Activated naive CD8-positive, alpha-beta T cell treated with anti-CD3 and anti-CD28 coated beads for 36 hours (primary cell): ENCODE data around the gene SEMA3D. TPM values are rescaled to one million over a fixed set of nuclear protein-coding genes. Genes with fewer than 3 reads are reported as not detected.

Source experiments
- DNase-seq: peaks from one replicate; pipeline ENCODE4 v3.0.0; 2021
- H3K27ac Mint-ChIP-seq: one replicate; pipeline ENCODE4 v1.8.0; 2022; ENCODE audit warnings: mild to moderate bottlenecking, moderate library complexity, mixed read lengths
- H3K27me3 Mint-ChIP-seq: one replicate; pipeline ENCODE4 v1.8.0; 2022; ENCODE audit warnings: mild to moderate bottlenecking, mixed read lengths
- H3K36me3 Mint-ChIP-seq: one replicate; pipeline ENCODE4 v1.8.0; 2021; ENCODE audit warnings: mild to moderate bottlenecking, mixed read lengths
- H3K4me1 Mint-ChIP-seq: one replicate; pipeline ENCODE4 v1.8.0; 2021; ENCODE audit warnings: mixed read lengths
- H3K4me3 Mint-ChIP-seq: one replicate; pipeline ENCODE4 v1.8.0; 2022; ENCODE audit warnings: mild to moderate bottlenecking, moderate library complexity, mixed read lengths
- H3K9me3 Mint-ChIP-seq: one replicate; pipeline ENCODE4 v1.8.0; 2022; ENCODE audit warnings: mixed read lengths
- total RNA-seq, 2 experiments: library from RNA; stranded (reverse); gene quantifications; one replicate each; pipeline ENCODE4 v1.2.3, GENCODE V29; 2021

SEMA3D gene
- total RNA-seq, 2 experiments from 2014 or later = not detected

DNA sequence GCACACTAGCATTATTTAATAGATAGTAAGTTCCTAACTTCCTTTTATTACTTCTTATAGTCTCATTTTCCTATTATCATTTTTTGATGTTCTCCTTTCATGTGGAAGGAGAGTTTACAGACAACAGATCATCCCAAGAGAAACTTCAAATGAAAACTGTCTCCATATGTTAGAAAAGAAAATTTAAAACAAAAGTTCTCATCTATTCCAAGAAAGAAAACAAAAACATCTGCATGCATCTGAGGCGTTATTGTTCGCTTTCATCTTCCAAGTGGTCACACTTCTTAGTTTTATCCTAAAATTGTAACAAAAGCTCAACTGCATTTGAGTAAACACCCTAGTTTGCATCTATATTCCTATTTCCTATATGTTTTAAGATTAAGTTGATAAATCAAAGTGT lies 126.2 kb downstream of the SEMA3D start:
- Mint-ChIP-seq H3K27ac (no peak overlapping the region), H3K9me3 (no peaks in the 10 kb centered on the region), H3K27me3 (no peaks in the 10 kb centered on the region), H3K4me3 (no peak overlapping the region), H3K36me3 (no peaks in the 10 kb centered on the region), H3K4me1 (no peaks in the 10 kb centered on the region)
- DNase-seq = no peak

DNA sequence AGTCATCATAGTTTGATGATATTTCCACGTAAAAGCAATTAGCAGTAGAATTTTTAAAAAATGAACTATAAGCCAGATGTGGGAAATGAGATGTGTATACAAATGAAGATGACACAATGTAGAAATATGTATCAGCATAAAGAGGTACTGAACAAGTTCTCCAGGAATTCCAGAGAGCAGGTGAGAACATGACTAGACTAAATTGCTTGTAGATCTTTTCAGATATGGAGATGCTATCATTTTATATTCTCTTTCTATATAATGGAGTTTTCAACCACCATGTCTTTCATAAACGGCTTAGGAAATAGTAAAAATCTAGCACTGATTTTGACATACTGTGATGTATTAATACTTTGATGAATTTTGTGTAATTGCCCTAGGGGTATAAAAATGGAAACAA lies 130.9 kb downstream of the SEMA3D start:
- H3K4me3 Mint-ChIP-seq = no peak overlapping the region
- no peaks in the 10 kb centered on the region for H3K9me3 Mint-ChIP-seq
- H3K4me1 Mint-ChIP-seq = no peaks in the 10 kb centered on the region
- no peak overlapping the region for H3K27ac Mint-ChIP-seq
- H3K27me3 Mint-ChIP-seq = peaks cover 5% of the 10 kb centered on the region
- DNase-seq = no peak
- H3K36me3 Mint-ChIP-seq = no peaks in the 10 kb centered on the region

DNA sequence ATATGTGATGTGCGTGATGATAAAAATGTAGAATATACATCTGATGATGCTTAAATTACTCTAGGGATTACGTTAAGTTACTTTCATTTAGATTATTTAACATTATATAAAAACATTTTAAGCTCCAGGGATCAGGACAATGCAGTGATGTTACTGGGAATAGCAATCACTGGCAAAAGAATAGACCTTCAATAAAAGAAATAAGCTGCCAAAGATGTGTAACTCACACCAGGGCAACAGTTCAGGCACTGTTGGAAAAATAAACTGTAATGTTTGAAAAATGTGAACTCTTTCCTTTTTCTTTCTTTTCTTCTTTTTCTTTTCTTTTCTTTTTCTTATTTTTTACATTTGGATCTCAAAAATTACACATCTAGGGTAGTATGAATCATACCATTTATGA lies 131.7 kb downstream of the SEMA3D start:
- no peaks in the 10 kb centered on the region for H3K4me1 Mint-ChIP-seq
- H3K36me3 Mint-ChIP-seq = no peaks in the 10 kb centered on the region
- no peak overlapping the region for H3K27ac Mint-ChIP-seq
- DNase-seq = no peak
- H3K27me3 Mint-ChIP-seq = peaks cover 5% of the 10 kb centered on the region
- no peaks in the 10 kb centered on the region for H3K9me3 Mint-ChIP-seq
- no peak overlapping the region for H3K4me3 Mint-ChIP-seq

DNA sequence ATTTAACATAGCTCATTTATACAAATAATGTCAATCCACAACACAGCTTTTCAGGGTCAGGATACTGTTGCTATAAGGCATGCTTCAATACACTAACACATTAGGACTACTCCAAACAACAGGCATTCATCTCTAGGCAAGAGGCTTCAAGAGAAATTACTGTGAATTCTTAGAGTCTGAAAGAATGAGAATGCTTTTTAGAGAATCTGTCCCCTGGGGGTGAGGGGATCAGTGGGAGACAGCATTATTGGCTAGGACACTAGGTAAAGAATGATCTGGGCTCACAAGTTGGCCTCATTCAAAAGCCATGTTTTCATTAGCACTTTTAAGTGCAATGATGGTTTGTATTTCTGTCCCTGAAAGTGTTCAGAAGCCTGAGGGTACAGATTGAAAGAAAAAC lies 132.6 kb downstream of the SEMA3D start:
- Mint-ChIP-seq H3K9me3 (no peaks in the 10 kb centered on the region), H3K36me3 (no peaks in the 10 kb centered on the region), H3K4me1 (no peaks in the 10 kb centered on the region), H3K27ac (no peak overlapping the region), H3K4me3 (no peak overlapping the region), H3K27me3 (peaks cover 5% of the 10 kb centered on the region)
- DNase-seq = no peak

DNA sequence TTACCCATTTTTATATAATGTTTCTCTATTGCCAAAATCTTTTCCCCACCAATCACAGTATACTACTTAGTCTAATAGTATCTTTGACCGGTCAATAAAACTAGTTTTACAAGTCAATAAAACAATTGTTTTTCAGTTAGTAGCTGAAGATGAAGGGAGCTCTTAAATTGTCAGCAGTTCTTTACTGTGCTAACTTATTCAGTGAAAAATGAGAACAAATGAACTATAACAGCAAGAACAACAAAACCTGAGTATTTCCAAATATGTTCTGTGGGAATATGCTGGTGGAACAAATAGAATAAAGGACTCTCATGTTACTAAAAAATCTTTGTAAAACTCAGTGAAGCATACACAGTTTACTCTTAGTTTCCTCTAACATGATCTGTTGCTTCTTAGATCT lies 134.0 kb downstream of the SEMA3D start:
- no peak overlapping the region for H3K4me3 Mint-ChIP-seq
- DNase-seq = no peak
- no peaks in the 10 kb centered on the region for H3K36me3 Mint-ChIP-seq
- no peaks in the 10 kb centered on the region for H3K4me1 Mint-ChIP-seq
- no peak overlapping the region for H3K27ac Mint-ChIP-seq
- H3K9me3 Mint-ChIP-seq = no peaks in the 10 kb centered on the region
- peaks cover 8% of the 10 kb centered on the region for H3K27me3 Mint-ChIP-seq

DNA sequence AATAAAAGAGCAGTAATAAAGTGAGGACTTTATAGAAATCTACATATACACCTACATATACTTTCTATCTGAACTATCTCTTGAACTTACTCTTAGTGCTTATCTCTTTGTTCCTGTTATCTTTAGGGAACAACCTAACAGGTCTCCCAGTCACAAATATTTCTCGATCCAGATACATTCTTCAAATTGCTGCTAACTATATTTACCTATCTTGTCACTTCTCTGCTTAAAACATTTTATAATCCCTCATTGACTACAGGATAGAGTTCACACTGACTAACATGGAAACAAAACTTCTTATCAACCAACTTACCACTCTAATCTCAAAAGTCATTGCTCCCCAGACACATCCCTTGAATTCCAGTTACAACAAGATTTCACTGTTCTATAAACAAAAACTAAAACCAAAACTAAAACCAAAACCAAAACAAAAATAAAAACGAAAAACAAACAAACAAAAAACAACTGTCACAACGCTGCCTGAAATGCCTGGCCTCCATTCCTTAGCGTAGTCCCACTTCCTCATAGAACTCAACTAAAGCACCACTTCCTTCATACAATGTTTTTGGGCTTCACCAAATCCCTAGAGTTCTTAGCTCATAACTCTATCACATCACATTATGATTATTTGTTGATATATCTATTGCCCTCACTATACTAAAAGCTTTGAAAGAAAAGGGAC lies 134.7 kb downstream of the SEMA3D start:
- Mint-ChIP-seq H3K9me3 (no peaks in the 10 kb centered on the region), H3K27ac (no peak overlapping the region), H3K27me3 (peaks cover 8% of the 10 kb centered on the region), H3K4me3 (no peak overlapping the region), H3K36me3 (no peaks in the 10 kb centered on the region), H3K4me1 (no peaks in the 10 kb centered on the region)
- DNase-seq = no peak

DNA sequence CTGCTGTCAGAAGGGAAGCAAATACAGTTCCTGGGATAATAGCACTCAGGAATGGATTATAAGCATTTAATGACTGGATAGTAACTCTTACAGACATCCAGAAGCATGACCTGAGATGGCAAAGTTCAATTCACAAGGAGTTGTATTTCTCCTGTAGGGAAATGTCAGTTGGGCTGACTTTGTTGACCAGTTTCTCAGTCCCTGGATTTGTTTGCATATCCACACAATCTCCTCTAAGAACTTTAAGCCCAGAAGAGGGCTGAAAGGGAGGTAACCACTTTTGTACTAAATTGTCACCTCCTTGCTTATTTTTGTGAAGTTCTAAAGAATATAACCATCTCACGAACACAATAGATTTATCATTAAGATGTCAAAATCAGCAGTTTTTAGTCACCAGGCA lies 140.3 kb downstream of the SEMA3D start:
- Mint-ChIP-seq H3K27ac (no peak overlapping the region), H3K4me1 (no peaks in the 10 kb centered on the region), H3K36me3 (no peaks in the 10 kb centered on the region), H3K4me3 (no peak overlapping the region), H3K9me3 (no peaks in the 10 kb centered on the region), H3K27me3 (peaks cover 8% of the 10 kb centered on the region)
- DNase-seq = no peak

DNA sequence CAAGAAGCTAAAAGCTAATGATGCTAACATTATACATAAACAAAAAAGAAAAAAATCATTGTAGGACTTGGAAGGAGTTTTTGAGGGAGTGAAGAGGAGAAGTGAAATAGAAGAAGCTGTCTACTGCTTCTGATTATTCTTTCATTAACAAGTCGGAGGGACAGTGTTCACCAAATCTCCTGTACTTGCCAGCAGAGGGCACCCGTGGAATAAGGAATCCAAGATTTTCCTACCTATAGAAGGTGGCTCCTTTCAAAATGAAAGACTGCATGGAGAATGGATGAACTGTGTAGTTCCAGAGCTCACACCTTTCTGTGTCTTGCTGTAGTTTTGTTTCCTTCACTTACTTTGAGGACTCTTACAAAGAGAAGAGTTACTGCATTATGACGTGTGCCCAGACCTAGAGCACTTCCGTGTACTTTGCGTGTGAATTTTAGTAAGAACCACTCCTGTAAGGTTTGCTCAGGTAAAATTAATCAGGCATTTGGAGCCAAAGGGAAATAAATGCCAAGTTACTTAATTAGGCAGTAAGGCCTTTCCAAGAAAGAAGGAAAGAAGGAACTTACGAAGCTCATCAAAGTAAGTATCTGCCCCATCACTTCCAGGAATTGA lies 145.1 kb downstream of the SEMA3D start:
- Mint-ChIP-seq H3K27me3 (peaks cover 4% of the 10 kb centered on the region), H3K27ac (no peak overlapping the region), H3K4me3 (no peak overlapping the region), H3K4me1 (no peaks in the 10 kb centered on the region), H3K36me3 (no peaks in the 10 kb centered on the region), H3K9me3 (no peaks in the 10 kb centered on the region)
- peak; percentile 15 for DNase-seq

DNA sequence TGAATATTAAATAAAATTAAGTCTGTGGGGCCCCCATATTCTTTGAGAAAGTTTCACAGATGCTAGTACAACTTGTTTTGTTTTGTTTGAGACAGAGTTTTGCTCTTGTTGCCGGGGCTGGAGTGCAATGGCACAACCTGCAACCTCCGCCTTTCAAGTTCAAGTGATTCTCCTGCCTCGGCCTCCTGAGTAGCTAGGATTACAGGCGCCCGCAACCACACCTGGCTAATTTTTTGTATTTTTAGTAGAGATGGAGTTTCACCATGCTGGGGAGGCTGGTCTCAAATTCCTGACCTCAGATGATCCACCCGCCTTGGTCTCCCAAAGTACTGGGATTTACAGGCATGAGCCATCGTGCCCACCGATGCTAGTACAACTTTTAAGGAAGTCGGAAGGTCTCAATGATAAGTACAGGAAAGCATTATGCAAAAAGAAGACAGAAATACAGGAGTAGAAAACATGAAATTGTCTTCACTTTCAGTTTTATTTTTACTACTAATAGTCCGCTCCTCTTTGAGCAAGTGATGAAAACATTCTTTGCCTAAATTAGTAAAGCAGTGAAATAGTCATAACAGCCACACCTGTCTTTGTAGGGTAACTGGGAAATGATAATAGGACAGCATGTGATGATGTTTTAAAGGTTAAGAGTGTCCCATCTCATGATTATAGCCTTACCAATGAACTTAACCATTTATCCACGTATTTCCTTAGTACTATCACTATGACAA lies 147.5 kb downstream of the SEMA3D start:
- Mint-ChIP-seq H3K4me1 (no peaks in the 10 kb centered on the region), H3K36me3 (no peaks in the 10 kb centered on the region), H3K4me3 (no peak overlapping the region), H3K27me3 (peaks cover 5% of the 10 kb centered on the region), H3K27ac (no peak overlapping the region), H3K9me3 (no peaks in the 10 kb centered on the region)
- no peak for DNase-seq

DNA sequence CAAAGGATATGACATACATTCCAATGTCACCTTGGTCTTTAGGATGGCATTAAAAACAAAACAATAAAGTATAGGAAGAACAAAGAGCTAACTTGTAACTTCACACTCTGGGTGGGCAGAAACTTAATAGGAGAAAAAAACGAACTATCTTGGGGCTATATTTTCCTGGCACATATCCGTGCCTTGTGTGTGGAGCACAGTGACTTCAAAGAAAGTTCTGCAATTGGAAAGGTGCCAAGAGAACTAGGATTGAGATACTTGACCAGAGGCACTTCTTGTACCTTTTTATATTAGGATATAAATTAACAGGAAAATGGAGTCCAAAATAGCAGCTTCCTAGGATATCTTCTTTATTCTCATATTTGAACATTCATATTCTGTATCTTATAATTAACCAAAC lies 148.4 kb downstream of the SEMA3D start:
- DNase-seq = no peak
- Mint-ChIP-seq H3K4me3 (no peak overlapping the region), H3K27ac (no peak overlapping the region), H3K27me3 (peaks cover 8% of the 10 kb centered on the region), H3K36me3 (no peaks in the 10 kb centered on the region), H3K9me3 (no peaks in the 10 kb centered on the region), H3K4me1 (no peaks in the 10 kb centered on the region)

DNA sequence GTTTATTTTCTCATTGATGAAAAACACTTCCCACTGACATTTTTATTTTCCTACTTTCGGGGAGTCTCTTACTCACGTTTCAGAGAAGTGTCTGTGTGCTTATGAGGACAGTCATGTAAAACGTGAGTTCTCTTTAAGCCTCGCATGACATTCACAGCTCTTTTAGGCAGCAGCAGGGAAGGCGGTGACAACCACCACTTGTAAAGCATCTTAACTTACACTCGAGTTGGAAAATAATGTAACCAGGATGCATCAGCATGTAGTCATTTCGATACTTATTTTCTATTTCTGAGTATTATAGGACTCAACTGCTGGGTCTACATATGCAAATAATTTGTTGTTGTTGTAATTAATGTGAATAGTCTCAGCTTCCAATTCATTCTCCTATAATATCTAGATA lies 153.6 kb downstream of the SEMA3D start:
- H3K4me3 Mint-ChIP-seq = no peak overlapping the region
- no peaks in the 10 kb centered on the region for H3K9me3 Mint-ChIP-seq
- DNase-seq = no peak
- H3K4me1 Mint-ChIP-seq = no peaks in the 10 kb centered on the region
- H3K27me3 Mint-ChIP-seq = peaks cover 4% of the 10 kb centered on the region
- no peaks in the 10 kb centered on the region for H3K36me3 Mint-ChIP-seq
- H3K27ac Mint-ChIP-seq = no peak overlapping the region

DNA sequence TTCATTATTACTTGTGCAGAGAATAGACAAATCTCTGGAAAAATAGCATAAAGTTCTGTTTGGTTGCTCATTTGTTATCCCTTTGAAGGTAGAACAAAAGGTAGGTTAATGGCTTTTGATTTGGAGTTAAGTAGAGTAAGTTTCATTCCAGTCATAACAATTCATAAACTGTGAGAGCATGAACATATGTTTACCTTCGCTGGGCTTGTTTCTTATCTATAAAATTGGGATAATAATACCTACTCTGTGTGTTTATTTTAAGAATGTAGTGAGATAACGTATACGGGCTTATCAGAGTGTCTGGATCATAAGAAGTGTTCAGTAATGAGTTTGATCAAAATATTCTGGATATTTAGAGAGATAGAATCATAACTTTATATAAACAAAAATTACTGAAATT lies 155.4 kb downstream of the SEMA3D start:
- Mint-ChIP-seq H3K4me3 (no peak overlapping the region), H3K36me3 (no peaks in the 10 kb centered on the region), H3K4me1 (no peaks in the 10 kb centered on the region), H3K27ac (no peak overlapping the region), H3K9me3 (no peaks in the 10 kb centered on the region), H3K27me3 (peaks cover 4% of the 10 kb centered on the region)
- DNase-seq = no peak

DNA sequence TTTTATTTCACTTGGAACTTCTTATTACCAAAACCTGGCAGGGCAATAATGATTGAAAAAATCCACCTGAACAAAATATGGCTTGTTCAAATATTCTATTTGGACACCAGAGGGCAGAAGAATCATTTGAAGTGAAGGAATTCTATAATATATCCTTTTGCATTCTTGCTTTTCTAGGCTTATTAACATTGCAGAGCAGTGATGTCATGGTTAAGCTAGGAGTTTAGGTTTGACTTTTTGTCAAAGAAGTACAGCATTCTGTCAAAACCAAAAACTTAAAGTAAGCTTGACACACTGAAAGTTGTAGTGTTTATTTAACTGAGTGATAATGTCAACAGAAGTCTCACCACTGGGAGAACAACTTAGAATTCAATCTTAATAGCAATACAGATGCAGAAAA lies 156.0 kb downstream of the SEMA3D start:
- no peaks in the 10 kb centered on the region for H3K4me1 Mint-ChIP-seq
- no peak for DNase-seq
- H3K36me3 Mint-ChIP-seq = no peaks in the 10 kb centered on the region
- no peaks in the 10 kb centered on the region for H3K9me3 Mint-ChIP-seq
- no peak overlapping the region for H3K4me3 Mint-ChIP-seq
- peaks cover 4% of the 10 kb centered on the region for H3K27me3 Mint-ChIP-seq
- no peak overlapping the region for H3K27ac Mint-ChIP-seq

DNA sequence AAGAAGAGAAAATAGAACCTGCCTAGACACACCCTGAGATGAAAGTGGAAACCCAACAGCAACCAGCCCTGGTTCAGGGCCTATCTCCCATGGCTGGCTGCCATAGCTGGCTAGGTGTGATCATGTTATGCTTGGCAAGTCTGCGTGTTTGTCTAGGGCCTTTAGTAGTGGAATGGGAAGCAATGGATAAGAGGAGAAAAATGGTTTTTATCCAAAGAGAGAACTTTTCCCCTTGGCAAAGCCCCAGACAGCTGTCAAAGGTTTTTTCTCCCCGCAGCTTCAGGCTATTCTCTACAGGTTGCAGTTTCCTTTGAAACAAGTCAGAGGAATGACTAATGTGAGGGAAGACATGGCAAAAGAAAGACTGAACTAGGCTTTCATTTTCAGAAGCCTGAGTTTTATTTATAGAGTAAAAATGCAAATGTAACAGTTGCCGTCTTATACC lies 161.5 kb downstream of the SEMA3D start:
- DNase-seq = no peak
- no peaks in the 10 kb centered on the region for H3K9me3 Mint-ChIP-seq
- H3K27ac Mint-ChIP-seq = no peak overlapping the region
- H3K36me3 Mint-ChIP-seq = no peaks in the 10 kb centered on the region
- H3K4me3 Mint-ChIP-seq = no peak overlapping the region
- H3K4me1 Mint-ChIP-seq = no peaks in the 10 kb centered on the region
- H3K27me3 Mint-ChIP-seq = no peaks in the 10 kb centered on the region

DNA sequence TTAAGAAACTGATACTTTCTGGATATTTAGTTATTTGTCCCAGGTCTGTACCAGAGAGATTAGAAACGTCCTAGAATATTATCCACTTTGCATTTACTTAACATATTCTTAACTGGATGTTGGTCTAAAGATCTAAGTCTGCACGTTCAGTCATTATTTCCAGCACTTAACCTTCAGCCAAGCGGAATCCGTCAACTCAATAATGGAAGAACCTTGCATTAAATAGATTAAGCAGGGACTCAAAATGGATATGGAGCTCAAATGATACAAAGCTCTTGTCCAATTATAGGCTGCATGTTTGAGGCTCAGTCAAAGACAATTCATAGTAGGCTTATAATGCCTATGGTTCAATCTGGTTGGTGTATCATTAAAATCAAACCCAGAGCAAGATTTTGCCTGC lies 162.9 kb downstream of the SEMA3D start:
- H3K4me3 Mint-ChIP-seq = no peak overlapping the region
- H3K27me3 Mint-ChIP-seq = peaks cover 5% of the 10 kb centered on the region
- no peaks in the 10 kb centered on the region for H3K4me1 Mint-ChIP-seq
- H3K27ac Mint-ChIP-seq = no peak overlapping the region
- no peak for DNase-seq
- no peaks in the 10 kb centered on the region for H3K36me3 Mint-ChIP-seq
- H3K9me3 Mint-ChIP-seq = no peaks in the 10 kb centered on the region
